ENCODE data around the gene BZW2.

Gene BZW2

DNA sequence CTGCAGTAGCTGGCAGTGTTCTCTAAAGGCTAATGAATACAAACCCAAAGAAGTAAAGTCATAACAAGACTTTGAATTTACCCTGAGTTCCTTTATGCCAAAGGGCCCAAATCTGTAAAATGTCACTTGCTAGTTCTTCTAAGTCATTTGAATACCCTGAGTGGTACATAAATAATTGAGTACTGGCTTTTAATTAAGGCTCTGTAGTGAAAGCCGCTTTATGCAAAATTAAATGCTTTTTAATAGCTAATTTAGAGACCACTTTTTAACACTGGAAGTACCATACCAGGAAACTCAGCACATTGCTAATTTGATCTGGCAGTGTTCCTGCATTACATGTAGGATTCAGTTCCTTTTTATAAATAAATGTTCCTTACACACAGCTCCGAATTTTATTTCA lies 83.6 kb downstream of the BZW2 start:
- Histone ChIP-seq H3K4me1 (ENCODE audit: control insufficient read depth, insufficient read depth, low read depth, low read length) (peaks cover 2% of the 10 kb centered on the region), H4K91ac (ENCODE audit: low read length) (no peak overlapping the region), H3K27me3 (ENCODE audit: control insufficient read depth in 1 of 2, insufficient read depth in 1 of 2, low read length in 2 of 2) (no peaks in the 10 kb centered on the region), H2AFZ (ENCODE audit: low read depth, low read length) (no peak overlapping the region), H3K27ac (ENCODE audit: low read length, poor library complexity, severe bottlenecking) (no peak overlapping the region), H2BK15ac (ENCODE audit: low read depth, poor library complexity, severe bottlenecking) (no peak overlapping the region), H3K4ac (ENCODE audit: low read depth in 1 of 2, low read length in 2 of 2) (no peak overlapping the region), H3K14ac (ENCODE audit: low read length in 2 of 2) (no peak overlapping the region), H2BK12ac (ENCODE audit: low read length in 2 of 2) (no peak overlapping the region), H2BK120ac (ENCODE audit: low read depth, low read length) (no peak overlapping the region), H3K79me1 (replicated peaks; ENCODE audit: low read length, poor library complexity, severe bottlenecking) (no peaks in the 10 kb centered on the region), H2AK5ac (ENCODE audit: low read length, severe bottlenecking) (no peak overlapping the region), H3K9me3 (ENCODE audit: control insufficient read depth, low read length) (no peaks in the 10 kb centered on the region), H3K23ac (ENCODE audit: low read length in 2 of 2) (no peak overlapping the region), H3K36me3 (ENCODE audit: control insufficient read depth in 1 of 2, insufficient read depth in 2 of 2, low read depth in 1 of 2, low read length in 2 of 2) (no peaks in the 10 kb centered on the region), H2BK5ac (ENCODE audit: low read depth, low read length, poor library complexity, severe bottlenecking) (no peak overlapping the region), H4K8ac (ENCODE audit: low read length) (no peak overlapping the region), H3K9ac (ENCODE audit: low read length) (no peak overlapping the region), H3K18ac (ENCODE audit: low read depth in 1 of 2, low read length in 2 of 2) (no peak overlapping the region), H3K4me2 (ENCODE audit: low read length, poor library complexity, severe bottlenecking) (no peak overlapping the region), H3K4me3 (ENCODE audit: insufficient read depth in 1 of 2, low read depth in 1 of 2, low read length in 2 of 2) (no peak overlapping the region)
- no CpG with 5 or more reads among the region's 2 CpGs for WGBS
- no peak for DNase-seq

DNA sequence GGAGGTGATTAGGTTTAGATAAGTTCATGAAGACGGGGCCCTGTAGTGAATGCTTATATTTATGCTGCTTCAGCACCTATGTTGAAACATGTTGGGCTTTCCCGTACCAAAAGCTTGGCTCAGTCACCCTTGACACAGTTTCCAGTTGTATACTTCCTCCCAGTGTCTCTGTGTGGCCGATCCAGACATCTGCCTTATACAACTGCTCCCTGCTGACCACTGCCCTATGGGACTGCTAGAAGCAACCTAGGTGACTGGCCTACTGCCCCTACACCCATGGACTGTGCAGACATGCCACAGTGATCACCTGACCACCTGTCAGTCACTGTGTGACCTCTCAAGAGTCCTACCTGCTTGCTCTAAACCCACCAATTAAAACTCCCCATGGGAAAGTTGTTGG lies 85.0 kb downstream of the BZW2 start:
- no peak overlapping the region for H2BK120ac ChIP-seq (ENCODE audit: low read depth, low read length)
- H2BK5ac ChIP-seq (ENCODE audit: low read depth, low read length, poor library complexity, severe bottlenecking): no peak overlapping the region
- H3K4me2 ChIP-seq (ENCODE audit: low read length, poor library complexity, severe bottlenecking): no peak overlapping the region
- no peak overlapping the region for H3K23ac ChIP-seq (ENCODE audit: low read length in 2 of 2)
- H4K8ac ChIP-seq (ENCODE audit: low read length): no peak overlapping the region
- H3K4me1 ChIP-seq (ENCODE audit: control insufficient read depth, insufficient read depth, low read depth, low read length): peaks cover 2% of the 10 kb centered on the region
- no peak overlapping the region for H3K4me3 ChIP-seq (ENCODE audit: insufficient read depth in 1 of 2, low read depth in 1 of 2, low read length in 2 of 2)
- H3K14ac ChIP-seq (ENCODE audit: low read length in 2 of 2): no peak overlapping the region
- no peaks in the 10 kb centered on the region for H3K79me1 ChIP-seq (replicated peaks; ENCODE audit: low read length, poor library complexity, severe bottlenecking)
- H3K9ac ChIP-seq (ENCODE audit: low read length): no peak overlapping the region
- no peaks in the 10 kb centered on the region for H3K36me3 ChIP-seq (ENCODE audit: control insufficient read depth in 1 of 2, insufficient read depth in 2 of 2, low read depth in 1 of 2, low read length in 2 of 2)
- H2AFZ ChIP-seq (ENCODE audit: low read depth, low read length): no peak overlapping the region
- H2AK5ac ChIP-seq (ENCODE audit: low read length, severe bottlenecking): no peak overlapping the region
- no peak overlapping the region for H4K91ac ChIP-seq (ENCODE audit: low read length)
- H3K18ac ChIP-seq (ENCODE audit: low read depth in 1 of 2, low read length in 2 of 2): no peak overlapping the region
- H3K4ac ChIP-seq (ENCODE audit: low read depth in 1 of 2, low read length in 2 of 2): no peak overlapping the region
- H2BK12ac ChIP-seq (ENCODE audit: low read length in 2 of 2): no peak overlapping the region
- H3K27me3 ChIP-seq (ENCODE audit: control insufficient read depth in 1 of 2, insufficient read depth in 1 of 2, low read length in 2 of 2): no peaks in the 10 kb centered on the region
- no peak overlapping the region for H2BK15ac ChIP-seq (ENCODE audit: low read depth, poor library complexity, severe bottlenecking)
- no peak overlapping the region for H3K27ac ChIP-seq (ENCODE audit: low read length, poor library complexity, severe bottlenecking)
- WGBS: 62% methylated on average over 3 of the region's 3 CpGs
- H3K9me3 ChIP-seq (ENCODE audit: control insufficient read depth, low read length): no peaks in the 10 kb centered on the region
- no peak for DNase-seq

DNA sequence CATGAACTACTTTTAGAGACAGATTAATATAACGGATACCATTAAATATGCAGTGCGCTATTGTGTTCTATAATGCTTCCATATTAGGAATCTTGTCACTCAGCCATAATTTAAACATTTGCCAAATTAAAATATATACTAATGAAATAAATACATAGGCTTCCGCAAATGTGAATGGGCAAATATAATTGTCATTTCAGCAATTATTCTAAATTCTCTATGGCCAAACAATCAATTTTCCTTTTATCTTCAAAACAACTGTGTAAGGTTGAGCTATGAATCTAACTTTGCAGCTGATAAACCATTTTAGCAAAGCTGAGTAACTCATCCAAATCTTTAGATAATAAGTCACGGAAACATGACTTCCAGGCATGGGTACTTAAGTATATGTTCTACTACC lies 86.8 kb downstream of the BZW2 start:
- no peak overlapping the region for H2BK15ac ChIP-seq (ENCODE audit: low read depth, poor library complexity, severe bottlenecking)
- H3K4me1 ChIP-seq (ENCODE audit: control insufficient read depth, insufficient read depth, low read depth, low read length): peaks cover 2% of the 10 kb centered on the region
- H3K23ac ChIP-seq (ENCODE audit: low read length in 2 of 2): no peak overlapping the region
- H3K4me3 ChIP-seq (ENCODE audit: insufficient read depth in 1 of 2, low read depth in 1 of 2, low read length in 2 of 2): no peak overlapping the region
- no peak overlapping the region for H2AFZ ChIP-seq (ENCODE audit: low read depth, low read length)
- H4K91ac ChIP-seq (ENCODE audit: low read length): no peak overlapping the region
- H3K4me2 ChIP-seq (ENCODE audit: low read length, poor library complexity, severe bottlenecking): no peak overlapping the region
- H3K9ac ChIP-seq (ENCODE audit: low read length): no peak overlapping the region
- no peak overlapping the region for H2BK5ac ChIP-seq (ENCODE audit: low read depth, low read length, poor library complexity, severe bottlenecking)
- H3K18ac ChIP-seq (ENCODE audit: low read depth in 1 of 2, low read length in 2 of 2): no peak overlapping the region
- H3K79me1 ChIP-seq (replicated peaks; ENCODE audit: low read length, poor library complexity, severe bottlenecking): no peaks in the 10 kb centered on the region
- no peaks in the 10 kb centered on the region for H3K36me3 ChIP-seq (ENCODE audit: control insufficient read depth in 1 of 2, insufficient read depth in 2 of 2, low read depth in 1 of 2, low read length in 2 of 2)
- H3K14ac ChIP-seq (ENCODE audit: low read length in 2 of 2): no peak overlapping the region
- 67% methylated on average over 1 of the region's 4 CpGs for WGBS
- H3K27me3 ChIP-seq (ENCODE audit: control insufficient read depth in 1 of 2, insufficient read depth in 1 of 2, low read length in 2 of 2): no peaks in the 10 kb centered on the region
- no peak overlapping the region for H4K8ac ChIP-seq (ENCODE audit: low read length)
- H3K27ac ChIP-seq (ENCODE audit: low read length, poor library complexity, severe bottlenecking): no peak overlapping the region
- no peak overlapping the region for H2BK12ac ChIP-seq (ENCODE audit: low read length in 2 of 2)
- no peak for DNase-seq
- H3K9me3 ChIP-seq (ENCODE audit: control insufficient read depth, low read length): no peaks in the 10 kb centered on the region
- no peak overlapping the region for H2AK5ac ChIP-seq (ENCODE audit: low read length, severe bottlenecking)
- H2BK120ac ChIP-seq (ENCODE audit: low read depth, low read length): no peak overlapping the region
- no peak overlapping the region for H3K4ac ChIP-seq (ENCODE audit: low read depth in 1 of 2, low read length in 2 of 2)

- no peak overlapping the region for H3K9ac ChIP-seq (ENCODE audit: low read length)
- H2BK120ac ChIP-seq (ENCODE audit: low read depth, low read length): no peak overlapping the region
- H4K8ac ChIP-seq (ENCODE audit: low read length): peak overlapping the region; percentile 23
- H3K36me3 ChIP-seq (ENCODE audit: control insufficient read depth in 1 of 2, insufficient read depth in 2 of 2, low read depth in 1 of 2, low read length in 2 of 2): no peaks in the 10 kb centered on the region
- H3K14ac ChIP-seq (ENCODE audit: low read length in 2 of 2): no peak overlapping the region
- no peak overlapping the region for H2AFZ ChIP-seq (ENCODE audit: low read depth, low read length)
- H3K4me2 ChIP-seq (ENCODE audit: low read length, poor library complexity, severe bottlenecking): no peak overlapping the region
- H3K9me3 ChIP-seq (ENCODE audit: control insufficient read depth, low read length): no peaks in the 10 kb centered on the region
- H2BK12ac ChIP-seq (ENCODE audit: low read length in 2 of 2): no peak overlapping the region
- H3K4ac ChIP-seq (ENCODE audit: low read depth in 1 of 2, low read length in 2 of 2): no peak overlapping the region
- no peak overlapping the region for H2BK15ac ChIP-seq (ENCODE audit: low read depth, poor library complexity, severe bottlenecking)
- H2BK5ac ChIP-seq (ENCODE audit: low read depth, low read length, poor library complexity, severe bottlenecking): no peak overlapping the region
- H2AK5ac ChIP-seq (ENCODE audit: low read length, severe bottlenecking): no peak overlapping the region
- H3K18ac ChIP-seq (ENCODE audit: low read depth in 1 of 2, low read length in 2 of 2): no peak overlapping the region
- no peak overlapping the region for H3K23ac ChIP-seq (ENCODE audit: low read length in 2 of 2)
- WGBS: 87% methylated on average over 6 of the region's 7 CpGs
- H3K4me1 ChIP-seq (ENCODE audit: control insufficient read depth, insufficient read depth, low read depth, low read length): no peaks in the 10 kb centered on the region
- H3K79me1 ChIP-seq (replicated peaks; ENCODE audit: low read length, poor library complexity, severe bottlenecking): no peaks in the 10 kb centered on the region
- H4K91ac ChIP-seq (ENCODE audit: low read length): no peak overlapping the region
- no peak overlapping the region for H3K27ac ChIP-seq (ENCODE audit: low read length, poor library complexity, severe bottlenecking)
- H3K27me3 ChIP-seq (ENCODE audit: control insufficient read depth in 1 of 2, insufficient read depth in 1 of 2, low read length in 2 of 2): no peaks in the 10 kb centered on the region
- H3K4me3 ChIP-seq (ENCODE audit: insufficient read depth in 1 of 2, low read depth in 1 of 2, low read length in 2 of 2): no peak overlapping the region
- no peak for DNase-seq
Measured at GRCh38 chr7:16734148-16734726, 88.3 kb downstream of the BZW2 start.

All from mesenchymal stem cell (in vitro differentiated cells and primary cell).